Measurements from ENCODE around the gene ABCG5.
A peak's percentile ranks its signal among the peaks of the same experiment; 100 is the strongest.

ABCG5 gene

GRCh38 chr2:43788646-43789045 lies 50.0 kb downstream of the ABCG5 start:
- Mint-ChIP-seq H3K4me1 (no peaks in the 10 kb centered on the region), H3K9me3 (no peaks in the 10 kb centered on the region), H3K4me3 (no peak overlapping the region), H3K27ac (no peak overlapping the region), H3K36me3 (ENCODE audit: low read depth) (peaks cover 35% of the 10 kb centered on the region), H3K27me3 (ENCODE audit: low read depth) (no peaks in the 10 kb centered on the region)
- TF ChIP-seq CTCF (IDR thresholded peaks at IDR 0.05; ENCODE audit: unreplicated experiment in 3 of 3): no peak

- Mint-ChIP-seq H3K9me3 (no peaks in the 10 kb centered on the region), H3K27ac (no peak overlapping the region), H3K4me3 (no peak overlapping the region), H3K4me1 (no peaks in the 10 kb centered on the region), H3K27me3 (ENCODE audit: low read depth) (no peaks in the 10 kb centered on the region), H3K36me3 (ENCODE audit: low read depth) (peaks cover 38% of the 10 kb centered on the region)
- TF ChIP-seq CTCF (IDR thresholded peaks at IDR 0.05; ENCODE audit: unreplicated experiment in 3 of 3): no peak
Measured at GRCh38 chr2:43787895-43788294, 50.7 kb downstream of the ABCG5 start.

GRCh38 chr2:43778233-43778632 lies 60.4 kb downstream of the ABCG5 start:
- no peak overlapping the region for H3K4me3 Mint-ChIP-seq
- peaks cover 12% of the 10 kb centered on the region for H3K4me1 Mint-ChIP-seq
- H3K27ac Mint-ChIP-seq: no peak overlapping the region
- H3K9me3 Mint-ChIP-seq: no peaks in the 10 kb centered on the region
- peaks cover 26% of the 10 kb centered on the region for H3K36me3 Mint-ChIP-seq (ENCODE audit: low read depth)
- no peak for TF ChIP-seq CTCF (IDR thresholded peaks at IDR 0.05; ENCODE audit: unreplicated experiment in 3 of 3)
- H3K27me3 Mint-ChIP-seq (ENCODE audit: low read depth): no peaks in the 10 kb centered on the region

- no peak for TF ChIP-seq CTCF (IDR thresholded peaks at IDR 0.05; ENCODE audit: unreplicated experiment in 3 of 3)
- Mint-ChIP-seq H3K27ac (no peak overlapping the region), H3K9me3 (no peaks in the 10 kb centered on the region), H3K27me3 (ENCODE audit: low read depth) (no peaks in the 10 kb centered on the region), H3K4me1 (peaks cover 12% of the 10 kb centered on the region), H3K4me3 (no peak overlapping the region), H3K36me3 (ENCODE audit: low read depth) (peaks cover 25% of the 10 kb centered on the region)
Measured at GRCh38 chr2:43777306-43777926, 61.2 kb downstream of the ABCG5 start.

GRCh38 chr2:43776324-43776723 lies 62.3 kb downstream of the ABCG5 start:
- no peak for TF ChIP-seq CTCF (IDR thresholded peaks at IDR 0.05; ENCODE audit: unreplicated experiment in 3 of 3)
- peaks cover 20% of the 10 kb centered on the region for H3K36me3 Mint-ChIP-seq (ENCODE audit: low read depth)
- H3K4me1 Mint-ChIP-seq: peaks cover 12% of the 10 kb centered on the region
- no peak overlapping the region for H3K27ac Mint-ChIP-seq
- H3K27me3 Mint-ChIP-seq (ENCODE audit: low read depth): peaks cover 4% of the 10 kb centered on the region
- H3K9me3 Mint-ChIP-seq: no peaks in the 10 kb centered on the region
- peak overlapping the region in 2 of 3 experiments; percentile 60 to 81 for H3K4me3 Mint-ChIP-seq

GRCh38 chr2:43774617-43775016 lies 64.0 kb downstream of the ABCG5 start:
- peak overlapping the region; percentile 96 to 99 (median 99) for H3K27ac Mint-ChIP-seq
- peaks cover 4% of the 10 kb centered on the region for H3K27me3 Mint-ChIP-seq (ENCODE audit: low read depth)
- no peak for TF ChIP-seq CTCF (IDR thresholded peaks at IDR 0.05; ENCODE audit: unreplicated experiment in 3 of 3)
- H3K9me3 Mint-ChIP-seq: no peaks in the 10 kb centered on the region
- H3K4me3 Mint-ChIP-seq: peak overlapping the region; percentile 92 to 98 (median 97)
- H3K4me1 Mint-ChIP-seq: peaks cover 12% of the 10 kb centered on the region
- H3K36me3 Mint-ChIP-seq (ENCODE audit: low read depth): peaks cover 9% of the 10 kb centered on the region

Measured in nephron (organoid).